ENCODE results near the gene PPIF. TPM values are rescaled to one million over a fixed set of nuclear protein-coding genes. Genes with fewer than 3 reads are reported as not detected.
A peak's percentile ranks its signal among the peaks of the same experiment; 100 is the strongest.

The PPIF gene
- total RNA-seq, 2 donors from 2014 or later = 50.4 to 51.0 TPM

DNA sequence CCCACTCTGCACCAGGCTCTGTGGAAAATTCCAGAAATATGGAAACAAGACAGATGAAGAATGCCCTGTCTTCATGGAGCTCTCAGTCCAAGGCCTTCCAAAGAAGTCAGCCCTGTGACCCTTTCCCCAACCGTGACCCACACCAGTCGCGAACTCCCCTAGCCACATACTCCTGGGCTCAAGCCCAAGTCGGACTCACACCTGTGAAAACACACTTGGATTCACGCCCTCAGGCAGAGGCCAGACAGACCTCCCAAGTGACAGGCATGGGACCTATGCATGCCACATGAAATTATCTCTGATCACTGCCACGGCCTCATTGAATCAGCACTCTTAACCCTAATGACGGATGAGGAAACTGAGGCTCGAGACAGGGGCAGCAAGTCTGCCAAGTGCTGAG, 55.7 kb downstream of the PPIF start:
- no peak for TF ChIP-seq CTCF (conservative IDR thresholded peaks at IDR 0.05)
- H3K27ac ChIP-seq (ENCODE audit: low read depth, low read length) = peak overlapping the region; percentile 86
- H3K36me3 ChIP-seq (ENCODE audit: control insufficient read depth, insufficient read depth, low read length) = no peaks in the 10 kb centered on the region
- H3K4me3 ChIP-seq (ENCODE audit: low read length) = no peak overlapping the region
- no peaks in the 10 kb centered on the region for H3K27me3 ChIP-seq (ENCODE audit: control insufficient read depth, insufficient read depth, low read length, poor library complexity, severe bottlenecking)
- DNase-seq = peak; percentile 40
- no peaks in the 10 kb centered on the region for H3K27me3 Mint-ChIP-seq (ENCODE audit: insufficient read depth)
- 78 to 81% methylated on average over 8 of the region's 8 CpGs for WGBS, 2 experiments (ENCODE audit: insufficient coverage in 1 of 2, insufficient read length in 1 of 2)
- no peaks in the 10 kb centered on the region for H3K9me3 Mint-ChIP-seq
- no peaks in the 10 kb centered on the region for H3K36me3 Mint-ChIP-seq (ENCODE audit: low read depth)
- peaks cover 14% of the 10 kb centered on the region for H3K4me1 ChIP-seq (ENCODE audit: control insufficient read depth, insufficient read depth, low read length)
- peak overlapping the region; percentile 28 for H3K27ac Mint-ChIP-seq
- no peaks in the 10 kb centered on the region for H3K9me3 ChIP-seq (ENCODE audit: control insufficient read depth, low read length)
- no peak overlapping the region for H3K4me3 Mint-ChIP-seq
- peaks cover 28% of the 10 kb centered on the region for H3K4me1 Mint-ChIP-seq
- no peak overlapping the region for H3K9ac ChIP-seq (ENCODE audit: extremely low read depth, low read length, poor library complexity, severe bottlenecking)

DNA sequence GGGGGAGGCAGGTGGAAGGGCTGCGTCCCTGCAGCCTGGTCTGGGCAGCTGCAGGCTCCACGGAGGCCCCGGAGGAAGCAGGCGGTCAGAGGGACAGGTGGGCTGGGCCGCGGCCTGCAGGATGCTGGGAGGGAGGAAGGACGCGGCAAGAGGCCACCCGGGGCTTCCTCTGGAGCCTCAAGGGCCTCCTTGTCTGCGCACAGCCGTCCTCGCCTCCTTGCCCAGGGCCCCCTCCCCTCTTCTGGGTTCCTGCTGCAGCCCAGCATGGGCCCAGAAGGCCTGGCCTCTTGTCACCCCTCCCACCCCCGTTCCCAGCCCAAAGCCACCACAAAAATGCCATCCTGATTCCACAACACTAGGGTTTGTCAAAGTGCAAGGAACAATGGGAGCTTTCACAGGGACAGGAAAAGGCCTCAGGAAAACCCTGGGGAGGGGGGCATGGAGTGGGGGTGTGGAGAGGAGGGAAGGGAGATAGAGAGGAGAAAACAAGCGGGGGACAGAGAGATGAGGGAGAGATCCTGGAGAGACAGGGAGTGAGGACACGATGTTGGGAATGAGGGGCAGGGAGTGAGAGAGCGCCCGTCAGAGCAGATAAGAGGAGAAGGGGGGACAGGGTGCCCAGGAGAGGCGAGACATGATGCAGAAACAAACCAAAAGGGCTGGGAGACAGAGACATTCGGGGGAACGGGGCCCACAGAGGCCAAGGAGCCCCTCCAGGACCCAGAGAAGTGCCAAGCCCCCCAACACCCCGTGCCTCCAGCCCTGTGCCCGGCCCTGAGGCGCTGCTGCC, 56.4 kb downstream of the PPIF start:
- no peaks in the 10 kb centered on the region for H3K27me3 ChIP-seq (ENCODE audit: control insufficient read depth, insufficient read depth, low read length, poor library complexity, severe bottlenecking)
- WGBS, 2 experiments (ENCODE audit: insufficient coverage in 1 of 2, insufficient read length in 1 of 2) = 17 to 35% methylated on average over 4 to 23 of the region's 23 CpGs
- DNase-seq = peak; percentile 78
- H3K4me1 ChIP-seq (ENCODE audit: control insufficient read depth, insufficient read depth, low read length) = peaks cover 14% of the 10 kb centered on the region
- no peak for TF ChIP-seq CTCF (conservative IDR thresholded peaks at IDR 0.05)
- peak overlapping the region; percentile 53 for H3K4me3 ChIP-seq (ENCODE audit: low read length)
- Mint-ChIP-seq H3K4me1 (peaks cover 28% of the 10 kb centered on the region), H3K27ac (peak overlapping the region; percentile 64), H3K27me3 (ENCODE audit: insufficient read depth) (no peaks in the 10 kb centered on the region), H3K4me3 (peak overlapping the region; percentile 15), H3K9me3 (no peaks in the 10 kb centered on the region), H3K36me3 (ENCODE audit: low read depth) (no peaks in the 10 kb centered on the region)
- no peaks in the 10 kb centered on the region for H3K36me3 ChIP-seq (ENCODE audit: control insufficient read depth, insufficient read depth, low read length)
- no peak overlapping the region for H3K9ac ChIP-seq (ENCODE audit: extremely low read depth, low read length, poor library complexity, severe bottlenecking)
- no peaks in the 10 kb centered on the region for H3K9me3 ChIP-seq (ENCODE audit: control insufficient read depth, low read length)
- H3K27ac ChIP-seq (ENCODE audit: low read depth, low read length) = peak overlapping the region; percentile 86

GRCh38 chr10:79404231-79404609, 57.0 kb downstream of the PPIF start:
- H3K9ac ChIP-seq (ENCODE audit: extremely low read depth, low read length, poor library complexity, severe bottlenecking) = no peak overlapping the region
- peaks cover 12% of the 10 kb centered on the region for H3K4me1 ChIP-seq (ENCODE audit: control insufficient read depth, insufficient read depth, low read length)
- no peaks in the 10 kb centered on the region for H3K36me3 ChIP-seq (ENCODE audit: control insufficient read depth, insufficient read depth, low read length)
- H3K4me3 Mint-ChIP-seq = peak overlapping the region; percentile 15
- H3K4me3 ChIP-seq (ENCODE audit: low read length) = peak overlapping the region; percentile 53
- no peaks in the 10 kb centered on the region for H3K27me3 Mint-ChIP-seq (ENCODE audit: insufficient read depth)
- no peak overlapping the region for H3K27ac Mint-ChIP-seq
- no peaks in the 10 kb centered on the region for H3K27me3 ChIP-seq (ENCODE audit: control insufficient read depth, insufficient read depth, low read length, poor library complexity, severe bottlenecking)
- DNase-seq = peak; percentile 81
- WGBS, 2 experiments (ENCODE audit: insufficient coverage in 1 of 2, insufficient read length in 1 of 2) = 20 to 80% methylated on average over 1 to 6 of the region's 7 CpGs
- peak overlapping the region; percentile 86 for H3K27ac ChIP-seq (ENCODE audit: low read depth, low read length)
- no peaks in the 10 kb centered on the region for H3K36me3 Mint-ChIP-seq (ENCODE audit: low read depth)
- H3K9me3 ChIP-seq (ENCODE audit: control insufficient read depth, low read length) = no peaks in the 10 kb centered on the region
- TF ChIP-seq CTCF (conservative IDR thresholded peaks at IDR 0.05) = no peak
- H3K9me3 Mint-ChIP-seq = no peaks in the 10 kb centered on the region
- H3K4me1 Mint-ChIP-seq = peaks cover 24% of the 10 kb centered on the region

Measured in endodermal cell (in vitro differentiated cells).